Measurements from ENCODE around the gene TM6SF1.
"Not testable (repeated sequence)": the region's sequence is repeated elsewhere in the genome, so short reads cannot be mapped to it uniquely, and the experiment has no call there.

The TM6SF1 gene

GRCh38 chr15:83164771-83165404, 57.4 kb downstream of the TM6SF1 start:
- Histone ChIP-seq H4K20me1 (ENCODE audit: low read depth, low read length) (no peaks in the 10 kb centered on the region), H3K36me3 (ENCODE audit: low read length) (no peaks in the 10 kb centered on the region), H3K9me3 (ENCODE audit: insufficient read depth, low read length) (no peaks in the 10 kb centered on the region), H3F3A (ENCODE audit: insufficient read depth) (no peaks in the 10 kb centered on the region), H3K4me3 (ENCODE audit: insufficient read depth, low read length, poor library complexity, severe bottlenecking) (no peak overlapping the region), H3K27ac (ENCODE audit: low read depth, low read length) (no peak overlapping the region), H3K27me3 (ENCODE audit: low read length) (0 out of 2 replicates have a peak, but pooled peaks cover under 1% of the 10 kb centered on the region), H2AFZ (ENCODE audit: low read depth, low read length, severe bottlenecking) (no peak overlapping the region), H3K9me2 (replicated peaks; ENCODE audit: insufficient read depth, low read length) (no peaks in the 10 kb centered on the region), H3K4me2 (ENCODE audit: low read depth, low read length, poor library complexity, severe bottlenecking) (no peak overlapping the region), H3K79me2 (ENCODE audit: insufficient read depth, low read length) (no peaks in the 10 kb centered on the region), H3K9ac (ENCODE audit: low read length) (no peak overlapping the region)
- no peak for TF ChIP-seq EZH2phosphoT487 (conservative IDR thresholded peaks at IDR 0.05; ENCODE audit: low read length)
- TF ChIP-seq, protein P1, sequence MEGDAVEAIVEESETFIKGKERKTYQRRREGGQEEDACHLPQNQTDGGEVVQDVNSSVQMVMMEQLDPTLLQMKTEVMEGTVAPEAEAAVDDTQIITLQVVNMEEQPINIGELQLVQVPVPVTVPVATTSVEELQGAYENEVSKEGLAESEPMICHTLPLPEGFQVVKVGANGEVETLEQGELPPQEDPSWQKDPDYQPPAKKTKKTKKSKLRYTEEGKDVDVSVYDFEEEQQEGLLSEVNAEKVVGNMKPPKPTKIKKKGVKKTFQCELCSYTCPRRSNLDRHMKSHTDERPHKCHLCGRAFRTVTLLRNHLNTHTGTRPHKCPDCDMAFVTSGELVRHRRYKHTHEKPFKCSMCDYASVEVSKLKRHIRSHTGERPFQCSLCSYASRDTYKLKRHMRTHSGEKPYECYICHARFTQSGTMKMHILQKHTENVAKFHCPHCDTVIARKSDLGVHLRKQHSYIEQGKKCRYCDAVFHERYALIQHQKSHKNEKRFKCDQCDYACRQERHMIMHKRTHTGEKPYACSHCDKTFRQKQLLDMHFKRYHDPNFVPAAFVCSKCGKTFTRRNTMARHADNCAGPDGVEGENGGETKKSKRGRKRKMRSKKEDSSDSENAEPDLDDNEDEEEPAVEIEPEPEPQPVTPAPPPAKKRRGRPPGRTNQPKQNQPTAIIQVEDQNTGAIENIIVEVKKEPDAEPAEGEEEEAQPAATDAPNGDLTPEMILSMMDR (IDR thresholded peaks at IDR 0.05; ENCODE audit: insufficient read depth, low read length, poor library complexity, severe bottlenecking) = no peak

- Histone ChIP-seq H3K79me2 (ENCODE audit: insufficient read depth, low read length) (no peaks in the 10 kb centered on the region), H3K4me3 (ENCODE audit: insufficient read depth, low read length, poor library complexity, severe bottlenecking) (no peak overlapping the region), H3K9me2 (replicated peaks; ENCODE audit: insufficient read depth, low read length) (no peaks in the 10 kb centered on the region), H3K9me3 (ENCODE audit: insufficient read depth, low read length) (no peaks in the 10 kb centered on the region), H2AFZ (ENCODE audit: low read depth, low read length, severe bottlenecking) (no peak overlapping the region), H4K20me1 (ENCODE audit: low read depth, low read length) (no peaks in the 10 kb centered on the region), H3K27ac (ENCODE audit: low read depth, low read length) (no peak overlapping the region), H3F3A (ENCODE audit: insufficient read depth) (no peaks in the 10 kb centered on the region), H3K4me2 (ENCODE audit: low read depth, low read length, poor library complexity, severe bottlenecking) (no peak overlapping the region), H3K36me3 (ENCODE audit: low read length) (no peaks in the 10 kb centered on the region), H3K27me3 (ENCODE audit: low read length) (no peaks in the 10 kb centered on the region), H3K9ac (ENCODE audit: low read length) (no peak overlapping the region)
- TF ChIP-seq, protein P1 (IDR thresholded peaks at IDR 0.05; ENCODE audit: insufficient read depth, low read length, poor library complexity, severe bottlenecking) = no peak
- no peak for TF ChIP-seq EZH2phosphoT487 (conservative IDR thresholded peaks at IDR 0.05; ENCODE audit: low read length)
These were observed 58.8 kb downstream of the TM6SF1 start for GRCh38 chr15:83166218-83166617.

DNA sequence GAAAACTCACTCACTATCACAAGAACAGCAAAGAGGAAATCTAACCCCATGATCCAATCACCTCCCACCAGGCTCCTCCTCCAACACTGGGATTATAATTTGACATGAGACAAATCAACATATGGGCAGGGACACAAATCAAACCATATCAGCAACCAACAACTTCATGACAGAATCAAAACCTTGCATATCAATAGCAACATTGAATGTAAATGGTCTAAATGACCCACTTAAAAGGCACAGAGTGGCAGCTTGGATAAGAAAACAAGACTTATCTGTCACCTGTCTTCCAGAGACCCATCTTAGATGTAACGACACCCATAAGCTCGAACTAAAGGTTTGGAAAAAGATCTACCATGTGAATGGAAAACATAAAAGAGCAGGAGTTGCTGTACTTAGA, 59.4 kb downstream of the TM6SF1 start:
- Histone ChIP-seq H3K9ac (ENCODE audit: low read length) (no peak overlapping the region), H3K4me3 (ENCODE audit: insufficient read depth, low read length, poor library complexity, severe bottlenecking) (no peak overlapping the region), H3K27me3 (ENCODE audit: low read length) (no peaks in the 10 kb centered on the region), H3K36me3 (ENCODE audit: low read length) (no peaks in the 10 kb centered on the region), H4K20me1 (ENCODE audit: low read depth, low read length) (no peaks in the 10 kb centered on the region), H3K9me2 (replicated peaks; ENCODE audit: insufficient read depth, low read length) (no peaks in the 10 kb centered on the region), H3F3A (ENCODE audit: insufficient read depth) (no peaks in the 10 kb centered on the region), H3K27ac (ENCODE audit: low read depth, low read length) (no peak overlapping the region), H3K4me2 (ENCODE audit: low read depth, low read length, poor library complexity, severe bottlenecking) (no peak overlapping the region), H3K9me3 (ENCODE audit: insufficient read depth, low read length) (no peaks in the 10 kb centered on the region), H3K79me2 (ENCODE audit: insufficient read depth, low read length) (no peaks in the 10 kb centered on the region), H2AFZ (ENCODE audit: low read depth, low read length, severe bottlenecking) (no peak overlapping the region)
- TF ChIP-seq EZH2phosphoT487 (conservative IDR thresholded peaks at IDR 0.05; ENCODE audit: low read length) = no peak
- TF ChIP-seq, protein P1 (IDR thresholded peaks at IDR 0.05; ENCODE audit: insufficient read depth, low read length, poor library complexity, severe bottlenecking) = no peak

- not testable (repeated sequence) for H3K27me3 ChIP-seq (ENCODE audit: low read length); H4K20me1 ChIP-seq (ENCODE audit: low read depth, low read length); H3K27ac ChIP-seq (ENCODE audit: low read depth, low read length); H3K9ac ChIP-seq (ENCODE audit: low read length); H3K9me3 ChIP-seq (ENCODE audit: insufficient read depth, low read length); H3K4me2 ChIP-seq (ENCODE audit: low read depth, low read length, poor library complexity, severe bottlenecking); H3K79me2 ChIP-seq (ENCODE audit: insufficient read depth, low read length); H3K36me3 ChIP-seq (ENCODE audit: low read length); H3F3A ChIP-seq (ENCODE audit: insufficient read depth); H3K4me3 ChIP-seq (ENCODE audit: insufficient read depth, low read length, poor library complexity, severe bottlenecking); H3K9me2 ChIP-seq (replicated peaks; ENCODE audit: insufficient read depth, low read length); H2AFZ ChIP-seq (ENCODE audit: low read depth, low read length, severe bottlenecking)
These were observed 62.1 kb downstream of the TM6SF1 start for GRCh38 chr15:83169576-83169975.

Data from SU-DHL-6 (cell line).